GM21423 (cell line): ENCODE data around the gene BID.

ENCODE experiments used
- ATAC-seq: cut with Tn5 transposase; IDR thresholded peaks from one replicate; pipeline ENCODE4 v1.9.1; 2021; ENCODE audit warnings: mild to moderate bottlenecking, moderate library complexity; ENCODE audit not compliant: unreplicated experiment

BID gene

GRCh38 chr22:17774206-17774925, at the start of gene BID:
TSS of gene BID (minus strand) at chr22:17774469. CDS start at chr22:17750116, 24,353 bp downstream.
- peak; percentile 33 for ATAC-seq

DNA sequence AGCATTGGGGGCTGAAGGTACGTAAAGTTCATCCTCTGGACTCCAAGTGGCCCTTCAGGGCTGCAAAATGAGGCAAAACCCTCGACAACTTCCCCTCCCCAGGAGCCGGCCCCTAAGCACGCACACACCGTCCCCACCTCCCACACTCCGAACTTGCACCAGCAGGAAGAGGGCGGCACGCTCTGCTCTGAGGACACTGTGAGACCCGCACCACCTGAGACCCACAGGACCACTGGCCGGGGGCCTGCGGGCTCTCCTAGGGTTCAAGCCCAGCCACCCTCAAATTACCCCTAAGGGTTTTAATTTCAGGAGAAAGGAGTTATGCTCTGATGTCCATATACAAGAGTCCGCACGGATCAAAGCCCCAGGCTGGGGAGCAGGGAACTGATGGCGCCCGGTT, 49.7 kb upstream of the BID start:
- no peak for ATAC-seq

GRCh38 chr22:17823226-17823625, 49.0 kb upstream of the BID start:
- no peak for ATAC-seq

GRCh38 chr22:17822087-17822486, 47.8 kb upstream of the BID start:
- no peak for ATAC-seq

DNA sequence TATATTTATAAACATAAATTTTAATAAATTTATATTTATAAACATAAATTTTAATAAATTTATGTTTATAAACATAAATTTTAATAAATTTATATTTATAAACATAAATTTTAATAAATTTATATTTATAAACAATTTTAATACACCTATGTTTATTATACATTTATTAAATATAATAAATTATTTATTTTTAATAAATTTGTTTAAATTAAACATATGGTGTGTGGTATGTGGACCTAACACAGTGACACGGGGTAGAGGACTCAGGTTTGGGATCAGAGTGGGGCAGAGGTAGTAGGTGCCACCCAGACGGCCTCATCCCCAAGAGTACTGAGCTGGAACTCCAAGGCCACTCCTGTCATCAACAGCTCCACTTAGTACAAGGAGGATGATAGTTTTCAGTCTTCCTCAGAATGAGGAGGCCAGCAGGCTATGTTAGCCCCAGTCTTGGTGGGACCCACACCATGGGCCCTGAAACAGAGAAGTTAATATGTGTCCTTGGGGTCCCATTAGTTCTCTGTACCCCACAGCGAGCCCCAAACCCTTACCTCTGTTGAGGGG, 46.7 kb upstream of the BID start:
- no peak for ATAC-seq

GRCh38 chr22:17818649-17819048, 44.4 kb upstream of the BID start:
- no peak for ATAC-seq

GRCh38 chr22:17818180-17818579, 43.9 kb upstream of the BID start:
- no peak for ATAC-seq

DNA sequence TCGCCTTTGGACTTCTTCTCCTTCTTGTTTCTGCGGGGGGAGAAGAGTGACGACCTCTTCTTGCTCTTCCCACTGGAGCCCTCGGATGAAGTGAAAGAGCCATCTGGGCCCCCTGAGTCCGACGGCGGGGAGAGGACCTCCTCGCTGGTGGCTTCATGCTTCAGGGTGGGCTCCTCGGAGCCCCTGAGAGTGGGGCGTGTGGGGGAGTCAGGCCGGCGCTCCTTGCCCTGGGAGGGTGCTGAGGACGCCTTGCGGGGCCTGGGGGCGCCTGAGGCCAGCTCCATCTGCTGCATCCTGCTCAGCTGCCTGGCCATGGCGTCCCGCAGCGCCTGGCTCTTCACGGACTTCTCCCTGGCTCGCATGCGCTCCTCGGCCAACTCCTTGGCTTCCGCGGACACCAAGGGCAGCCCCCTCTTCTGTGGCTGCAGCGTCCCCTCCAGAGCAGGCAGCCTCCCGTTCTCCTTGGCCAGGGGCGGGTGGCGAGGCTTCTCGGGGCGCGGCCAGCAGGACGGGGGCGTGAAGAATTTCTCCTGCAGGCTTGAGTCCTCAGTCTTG, 43.3 kb upstream of the BID start:
- no peak for ATAC-seq

DNA sequence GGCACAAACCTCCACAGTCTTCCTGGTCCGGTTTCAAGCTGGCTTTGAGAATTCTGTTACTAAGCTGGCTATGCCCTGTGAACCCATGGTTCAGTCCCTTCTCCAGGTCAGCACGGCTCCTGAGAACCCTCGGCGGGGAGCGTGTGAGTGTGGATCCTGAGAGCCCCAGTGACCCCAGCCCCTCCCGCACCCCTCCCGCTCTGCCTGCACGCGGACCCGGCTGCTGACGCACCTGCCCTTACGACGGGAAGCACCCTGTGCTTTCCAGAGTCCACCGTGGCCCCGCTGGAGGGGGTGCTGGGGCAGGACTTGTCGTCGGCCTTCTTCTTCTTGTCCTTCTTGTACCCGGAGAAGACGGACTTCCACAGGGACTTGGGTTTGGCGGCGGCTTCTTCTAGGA, 42.8 kb upstream of the BID start:
- no peak for ATAC-seq

DNA sequence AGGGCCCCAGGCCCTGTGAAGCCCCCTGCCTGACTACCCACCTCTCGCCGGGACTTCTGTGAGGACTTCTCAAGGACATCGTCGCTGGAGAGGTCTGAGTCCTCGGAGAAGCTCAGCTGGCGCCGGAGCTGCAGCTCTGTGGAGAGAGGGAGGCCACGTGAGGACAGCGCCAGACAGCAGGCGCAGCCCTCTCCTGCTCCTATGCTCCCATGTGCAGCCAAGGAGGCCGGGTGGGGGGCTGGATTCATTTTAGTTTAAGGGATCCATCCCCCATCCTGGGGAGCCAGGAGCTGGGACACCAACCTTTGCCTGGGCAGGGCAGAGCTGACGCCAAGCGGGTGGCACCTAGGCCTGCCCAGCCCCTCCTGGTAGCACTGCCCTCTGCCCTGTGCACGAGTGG, 42.4 kb upstream of the BID start:
- no peak for ATAC-seq

- ATAC-seq: no peak
Observed at GRCh38 chr22:17815703-17816254, 41.5 kb upstream of the BID start.

GRCh38 chr22:17814830-17815229, 40.6 kb upstream of the BID start:
- ATAC-seq: no peak

DNA sequence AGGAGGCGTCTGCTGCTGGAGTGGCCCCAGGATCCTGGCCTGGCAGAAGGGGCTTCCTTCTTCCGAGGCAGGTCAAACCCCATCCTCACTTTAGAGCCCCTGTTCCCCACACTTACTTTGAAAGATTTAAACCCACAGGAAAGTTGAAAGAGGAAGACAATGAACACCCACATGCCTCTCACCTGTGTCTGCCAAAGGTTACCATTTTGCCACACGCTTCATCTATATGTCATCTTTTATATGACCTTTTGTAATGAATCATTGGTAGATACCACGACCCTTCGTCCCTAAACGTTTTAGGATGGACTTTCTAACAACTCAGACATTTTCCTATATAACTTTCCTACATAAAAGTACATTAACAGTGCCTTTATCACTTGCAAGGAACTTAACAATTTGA, 39.8 kb upstream of the BID start:
- ATAC-seq: no peak

DNA sequence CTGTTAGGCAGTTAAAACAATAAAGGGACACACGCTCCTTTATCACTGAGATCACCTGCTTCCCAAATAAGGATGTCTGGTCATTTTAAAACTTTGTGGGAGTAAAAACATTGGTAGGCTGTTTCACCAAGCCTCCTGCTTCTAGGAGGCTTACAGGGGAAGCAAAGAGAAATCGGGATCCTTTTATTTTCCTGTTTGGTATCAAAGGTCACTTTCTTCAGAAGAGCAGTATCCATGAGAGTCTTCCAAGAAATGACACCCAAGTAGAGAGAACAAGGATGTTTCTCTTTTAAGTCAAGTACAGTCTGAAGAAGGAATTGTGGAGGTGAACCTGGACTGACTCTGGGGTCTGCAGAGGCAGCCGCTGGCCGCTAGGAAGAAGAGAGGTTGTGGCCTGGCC, 36.9 kb upstream of the BID start:
- no peak for ATAC-seq

DNA sequence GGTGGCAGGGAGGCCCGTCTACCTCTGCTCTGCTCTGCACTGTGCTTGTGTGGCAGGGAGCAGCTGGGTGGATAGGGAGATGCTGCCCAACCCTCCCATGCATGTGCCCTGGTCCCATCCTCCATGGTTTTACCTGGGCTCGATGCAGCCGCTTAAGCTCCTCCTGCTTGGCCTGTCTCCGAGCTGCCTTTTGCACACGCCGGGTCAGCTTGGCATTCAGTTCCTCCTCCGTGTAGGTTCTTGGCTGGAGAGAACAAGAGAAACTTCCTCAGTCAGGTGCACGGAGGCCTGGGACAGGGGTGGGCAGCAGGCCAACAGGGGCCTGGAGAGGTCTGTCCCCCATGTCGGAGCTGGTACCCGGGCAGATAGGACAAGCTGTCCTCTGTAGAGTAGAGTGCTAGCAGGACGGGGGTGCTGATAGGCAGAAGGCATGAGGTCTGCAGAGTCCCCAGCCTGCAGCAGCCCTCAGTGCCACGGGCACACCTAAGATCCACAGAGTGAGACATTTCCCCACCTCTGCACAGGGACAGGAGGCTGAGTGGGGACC, 36.4 kb upstream of the BID start:
- ATAC-seq: no peak

- no peak for ATAC-seq
Observed at GRCh38 chr22:17808693-17809403, 34.6 kb upstream of the BID start.

DNA sequence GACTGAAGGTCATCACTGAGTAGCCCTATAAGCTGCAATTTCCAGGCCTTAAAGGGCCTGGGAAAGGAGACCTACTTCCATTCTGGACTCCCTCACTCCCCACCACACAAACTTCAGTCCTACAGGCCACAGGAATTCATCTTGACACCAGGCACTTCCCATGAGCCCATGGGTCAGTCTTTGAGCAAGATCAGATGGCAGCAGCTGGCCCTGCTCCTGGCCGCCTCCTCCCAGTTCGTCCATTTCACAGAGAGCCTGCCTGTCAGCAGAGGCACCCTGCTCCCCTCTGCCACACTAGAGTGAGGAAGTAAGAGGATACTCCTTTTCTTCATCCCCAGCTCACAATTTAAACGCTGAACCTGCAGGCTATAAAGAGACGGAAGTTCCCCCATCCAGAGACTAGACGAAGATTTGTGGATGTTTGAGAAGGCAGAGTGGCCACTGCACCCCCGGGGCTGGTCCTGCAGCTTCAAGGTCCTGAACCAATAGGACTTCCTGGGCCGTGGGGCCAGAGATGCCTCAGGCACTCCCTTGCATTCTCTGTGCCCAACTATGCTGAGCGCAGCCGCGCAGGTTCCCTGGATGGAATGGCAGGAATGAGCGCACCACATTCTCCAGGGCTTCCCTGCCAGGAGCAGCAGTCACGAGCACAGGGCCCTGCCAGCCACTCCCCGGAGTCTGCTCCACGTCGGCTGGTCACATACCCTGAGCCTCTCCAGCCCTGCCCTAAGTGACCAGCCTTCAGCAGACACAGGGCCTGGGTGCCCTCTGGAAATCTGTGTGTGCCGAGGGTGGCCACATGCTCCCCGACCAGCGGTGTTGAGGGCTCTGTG, 33.5 kb upstream of the BID start:
- ATAC-seq: no peak

GRCh38 chr22:17807086-17807485, 32.8 kb upstream of the BID start:
- no peak for ATAC-seq

DNA sequence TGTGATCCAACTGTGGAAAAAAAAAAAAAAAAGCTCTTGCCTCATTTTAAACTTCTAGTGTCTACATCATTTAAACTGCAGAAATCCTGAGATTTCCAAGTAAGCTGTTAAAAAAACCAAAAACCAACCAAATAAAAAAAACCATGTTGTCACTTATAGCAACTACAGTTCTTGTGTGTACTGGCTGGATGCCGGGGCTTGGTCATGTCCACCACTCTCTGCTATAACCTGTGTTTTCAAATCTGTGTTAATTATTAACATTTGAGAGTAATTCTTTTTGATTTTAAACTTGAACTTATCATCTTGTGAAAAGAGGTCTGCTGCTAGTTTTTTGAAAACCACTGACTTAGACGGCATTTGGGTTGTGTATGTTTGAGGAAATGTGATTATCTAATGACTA, 32.2 kb upstream of the BID start:
- no peak for ATAC-seq

GRCh38 chr22:17804331-17805080, 30.2 kb upstream of the BID start:
- ATAC-seq: no peak
